HG03432 (cell line): ENCODE data around the gene FMN1.
"Not testable (repeated sequence)": the region's sequence is repeated elsewhere in the genome, so short reads cannot be mapped to it uniquely, and the experiment has no call there.

Source experiments
- ATAC-seq: cut with Tn5 transposase; IDR thresholded peaks from one replicate; pipeline ENCODE4 v1.9.1; 2021; ENCODE audit warnings: mild to moderate bottlenecking, moderate library complexity; ENCODE audit not compliant: unreplicated experiment

FMN1 gene

GRCh38 chr15:33095641-33096040, 98.9 kb downstream of the FMN1 start:
- ATAC-seq, result no peak

GRCh38 chr15:33094336-33094735, 100.2 kb downstream of the FMN1 start:
- no peak for ATAC-seq

GRCh38 chr15:33093222-33093621, 101.3 kb downstream of the FMN1 start:
- ATAC-seq, result no peak

- no peak for ATAC-seq
These were observed 102.4 kb downstream of the FMN1 start for GRCh38 chr15:33091983-33092693.

- no peak for ATAC-seq
These were observed 104.4 kb downstream of the FMN1 start for GRCh38 chr15:33089878-33090757.

GRCh38 chr15:33089165-33089877, 105.2 kb downstream of the FMN1 start:
- no peak for ATAC-seq

- ATAC-seq, result no peak
These were observed 107.9 kb downstream of the FMN1 start for GRCh38 chr15:33086500-33087121.

- no peak for ATAC-seq
These were observed 109.9 kb downstream of the FMN1 start for GRCh38 chr15:33084661-33085060.

GRCh38 chr15:33083232-33084081, 111.1 kb downstream of the FMN1 start:
- no peak for ATAC-seq

- ATAC-seq, result no peak
These were observed 114.5 kb downstream of the FMN1 start for GRCh38 chr15:33080006-33080405.

- no peak for ATAC-seq
These were observed 115.9 kb downstream of the FMN1 start for GRCh38 chr15:33078607-33079006.

GRCh38 chr15:33076937-33077336, 117.6 kb downstream of the FMN1 start:
- no peak for ATAC-seq

GRCh38 chr15:33074942-33075341, 119.6 kb downstream of the FMN1 start:
- ATAC-seq, result no peak

- no peak for ATAC-seq
These were observed 120.3 kb downstream of the FMN1 start for GRCh38 chr15:33074212-33074611.

GRCh38 chr15:33071451-33071850, 123.1 kb downstream of the FMN1 start:
- ATAC-seq, result no peak

- not testable (repeated sequence) for ATAC-seq
These were observed 124.6 kb downstream of the FMN1 start for GRCh38 chr15:33069903-33070302.

GRCh38 chr15:33069161-33069560, 125.4 kb downstream of the FMN1 start:
- ATAC-seq, result no peak

GRCh38 chr15:33068511-33068990, 126.0 kb downstream of the FMN1 start:
- ATAC-seq, result no peak

GRCh38 chr15:33068007-33068481, 126.5 kb downstream of the FMN1 start:
- no peak for ATAC-seq

- ATAC-seq, result no peak
These were observed 127.1 kb downstream of the FMN1 start for GRCh38 chr15:33067456-33067855.
